ENCODE results near the gene NDUFA6. TPM values are rescaled to one million over a fixed set of nuclear protein-coding genes. Genes with fewer than 3 reads are reported as not detected.
"Not testable (repeated sequence)": the region's sequence is repeated elsewhere in the genome, so short reads cannot be mapped to it uniquely, and the experiment has no call there.

Gene NDUFA6
- total and polyA plus RNA-seq, 2 of the 13 experiments (the other 11 are each of a cell fraction or from before 2014, with no cell fraction given): 68.5 to 87.8 TPM

GRCh38 chr22:42116848-42117424 lies 26.4 kb upstream of the NDUFA6 start:
- Histone ChIP-seq H3K27ac (ENCODE audit: extremely low read length, insufficient read depth, low read length) (no peak overlapping the region), H3K27me3 (ENCODE audit: control insufficient read depth in 1 of 2, insufficient read depth in 2 of 2, low read length in 2 of 2) (no peaks in the 10 kb centered on the region), H3K9ac (ENCODE audit: insufficient read depth, low read depth, low read length) (no peak overlapping the region), H2AFZ (ENCODE audit: low read length) (no peak overlapping the region), H4K20me1 (ENCODE audit: insufficient read depth, low read length) (no peaks in the 10 kb centered on the region), H3K4me3 (replicated peaks in 1 of 3; ENCODE audit: insufficient read depth in 1 of 3, low read depth in 2 of 3, low read length in 3 of 3) (no peak overlapping the region), H3K36me3 (replicated peaks in 1 of 2; ENCODE audit: control insufficient read depth in 1 of 2, insufficient read depth in 2 of 2, low read length in 2 of 2) (no peaks in the 10 kb centered on the region), H3K4me2 (ENCODE audit: low read depth, low read length) (no peak overlapping the region), H3K79me2 (ENCODE audit: insufficient read depth, low read length) (no peaks in the 10 kb centered on the region), H3K9me3 (ENCODE audit: low read length) (peaks cover 10% of the 10 kb centered on the region; the same call in 1 of the 2 replicates), H3K4me1 (ENCODE audit: insufficient read depth, low read length) (peaks cover 12% of the 10 kb centered on the region)
- DNase-seq (ENCODE audit: low spot score): no peak
- in situ Hi-C loops (cut with HindIII; ENCODE audit: extremely low pct_ligation_motif_present, low pct_unique_long_range_greater_than_20kb): no loop called here
- intact Hi-C loops (cut with micrococcal nuclease; ENCODE audit: unreplicated experiment): loop anchor here (10.0 kb wide), 1 partner anchor 422 kb away; the partner anchor contains the start of gene MEI1
- no TSS peak for BruUV-seq (replicated peaks)
- ChIA-PET CTCF (ENCODE audit: low intra/inter-chr PET ratio, low total read pairs) (interaction anchor here (1.6 kb wide), 1 partner anchor 327 kb away, joined by 4 read pairs; no protein-coding TSS in a partner anchor), POLR2A (no interaction called here)
- peak; percentile 88 for TF ChIP-seq ZNF574 (CRISPR knock-in tag; IDR thresholded peaks at IDR 0.05)
- TF ChIP-seq CTCF (CRISPR knock-in tag; IDR thresholded peaks at IDR 0.05): peak; percentile 56
- TF ChIP-seq NFKBIZ (CRISPR knock-in tag; IDR thresholded peaks at IDR 0.05): no peak
- peak; percentile 35 for TF ChIP-seq STAG1 (CRISPR knock-in tag; IDR thresholded peaks at IDR 0.05)
- no peak for TF ChIP-seq HNF4A (CRISPR knock-in tag; IDR thresholded peaks at IDR 0.05)
- 70% methylated on average over 4 of the region's 4 CpGs for WGBS (ENCODE audit: low lambda C conversion rate)
- ATAC-seq: peak; percentile 30; the same call in 1 of the 3 replicates
- no peak for FAIRE-seq

- in situ Hi-C loops (cut with HindIII; ENCODE audit: extremely low pct_ligation_motif_present, low pct_unique_long_range_greater_than_20kb); ATAC-seq; H3K36me3 ChIP-seq (replicated peaks in 1 of 2; ENCODE audit: control insufficient read depth in 1 of 2, insufficient read depth in 2 of 2, low read length in 2 of 2); POLR2A ChIA-PET; H3K4me2 ChIP-seq (ENCODE audit: low read depth, low read length); H3K79me2 ChIP-seq (ENCODE audit: insufficient read depth, low read length); FAIRE-seq; BruUV-seq (replicated peaks); H3K27ac ChIP-seq (ENCODE audit: extremely low read length, insufficient read depth, low read length); H4K20me1 ChIP-seq (ENCODE audit: insufficient read depth, low read length); H2AFZ ChIP-seq (ENCODE audit: low read length); H3K9ac ChIP-seq (ENCODE audit: insufficient read depth, low read depth, low read length); H3K27me3 ChIP-seq (ENCODE audit: control insufficient read depth in 1 of 2, insufficient read depth in 2 of 2, low read length in 2 of 2); H3K4me3 ChIP-seq (replicated peaks in 1 of 3; ENCODE audit: insufficient read depth in 1 of 3, low read depth in 2 of 3, low read length in 3 of 3); DNase-seq (ENCODE audit: low spot score); H3K9me3 ChIP-seq (ENCODE audit: low read length): not testable (repeated sequence)
- intact Hi-C loops (cut with micrococcal nuclease; ENCODE audit: unreplicated experiment): loop anchor here (10.0 kb wide), 1 partner anchor 421 kb away; the partner anchor contains the start of gene MEI1
- CTCF ChIA-PET (ENCODE audit: low intra/inter-chr PET ratio, low total read pairs): interaction anchor here (1.3 to 3.9 kb wide), 4 partner anchors 25 to 164 kb away, joined by 5 to 35 read pairs (median 13); partner anchors contain the start of gene NDUFA6
- peaks cover 12% of the 10 kb centered on the region for H3K4me1 ChIP-seq (ENCODE audit: insufficient read depth, low read length)
- 66% methylated on average over 6 of the region's 6 CpGs for WGBS (ENCODE audit: low lambda C conversion rate)
Observed at GRCh38 chr22:42115420-42115830, 24.9 kb upstream of the NDUFA6 start.

Data from HepG2 (cell line).